ENCODE data around the gene RIPOR2.

The RIPOR2 gene

GRCh38 chr6:24836109-24836508 is 99.7 kb downstream of the RIPOR2 start:
- H3K27ac ChIP-seq: peak overlapping the region; percentile 9; the same call in 1 of the 2 replicates
- TF ChIP-seq CTCF (conservative IDR thresholded peaks at IDR 0.05): no peak

- H3K27ac ChIP-seq: no peak overlapping the region
- no peak for TF ChIP-seq CTCF (conservative IDR thresholded peaks at IDR 0.05)
These were observed 101.9 kb downstream of the RIPOR2 start for GRCh38 chr6:24833711-24834386.

- no peak overlapping the region for H3K27ac ChIP-seq
These were observed 103.0 kb downstream of the RIPOR2 start for GRCh38 chr6:24832794-24833193.

GRCh38 chr6:24831771-24832716 is 103.7 kb downstream of the RIPOR2 start:
- no peak overlapping the region for H3K27ac ChIP-seq
- TF ChIP-seq CTCF (conservative IDR thresholded peaks at IDR 0.05): no peak

More at GRCh38 chr6:24832794-24833193, 103.0 kb downstream of the RIPOR2 start:
- TF ChIP-seq CTCF (conservative IDR thresholded peaks at IDR 0.05): no peak

GRCh38 chr6:24829657-24830056 is 106.1 kb downstream of the RIPOR2 start:
- H3K27ac ChIP-seq: no peak overlapping the region
- TF ChIP-seq CTCF (conservative IDR thresholded peaks at IDR 0.05): no peak

- no peak overlapping the region for H3K27ac ChIP-seq
- TF ChIP-seq CTCF (conservative IDR thresholded peaks at IDR 0.05): no peak
These were observed 107.8 kb downstream of the RIPOR2 start for GRCh38 chr6:24827970-24828369.

GRCh38 chr6:24827162-24827561 is 108.6 kb downstream of the RIPOR2 start:
- no peak overlapping the region for H3K27ac ChIP-seq
- no peak for TF ChIP-seq CTCF (conservative IDR thresholded peaks at IDR 0.05)

Data from VCaP (cell line).